Tibial artery (tissue), 4 donors: ENCODE data around the gene TWF1.

ENCODE experiments used
- DNase-seq, 2 donors: peaks; one replicate each; pipeline ENCODE4 v3.0.0-alpha.2; 2019
- H3K27ac ChIP-seq, 2 donors: fragments of 200-600 bp; sonication (generic) in 1 of 2; 1 replicate in 1 of 2; 2 replicates in 1 of 2; pipeline ENCODE4 v1.5.1; 2018 to 2019; ENCODE audit warnings: mild to moderate bottlenecking in 1 of 2
- H3K27me3 ChIP-seq, 2 donors: fragments of 200-600 bp; sonication (generic) in 1 of 2; one replicate each; pipeline versions ENCODE4 v1.5.1 to v1.6.0; 2016 to 2019
- H3K36me3 ChIP-seq, 3 donors: fragments of 200-600 bp; sonication (generic) in 2 of 3; one replicate each; pipeline ENCODE4 v1.5.1; 2016 to 2019; ENCODE audit warnings: mild to moderate bottlenecking in 2 of 3
- H3K4me1 ChIP-seq, 4 donors: fragments of 200-600 bp; sonication (generic) in 2 of 4; 1 replicate in 3 of 4; 2 replicates in 1 of 4; pipeline ENCODE4 v1.5.1; 2016 to 2019
- H3K4me3 ChIP-seq, 2 donors: fragments of 200-600 bp; sonication (generic) in 1 of 2; 1 replicate in 1 of 2; 2 replicates in 1 of 2; pipeline ENCODE4 v1.5.1; 2018 to 2019; ENCODE audit warnings: mild to moderate bottlenecking in 2 of 2
- H3K9me3 ChIP-seq, 3 donors: fragments of 200-600 bp; sonication (generic) in 1 of 3; one replicate each; pipeline ENCODE4 v1.5.1; 2016 to 2019
- intact Hi-C: fragments of 100-400 bp; cut with DNase I; formaldehyde crosslinking; loops from one replicate; pipeline ENCODE4 v1.15.0; 2023; ENCODE audit warnings: low total_unique reads
- TF ChIP-seq, protein P1 (sequence below), 2 experiments: fragments of 200-600 bp in 1 of 2; fragments of 450-650 bp in 1 of 2; IDR thresholded peaks; one replicate each; pipeline ENCODE4 v1.5.1; 2017 to 2019; ENCODE audit warnings: antibody characterized with exemption in 2 of 2, mild to moderate bottlenecking in 1 of 2, moderate library complexity in 1 of 2

TWF1 gene

DNA sequence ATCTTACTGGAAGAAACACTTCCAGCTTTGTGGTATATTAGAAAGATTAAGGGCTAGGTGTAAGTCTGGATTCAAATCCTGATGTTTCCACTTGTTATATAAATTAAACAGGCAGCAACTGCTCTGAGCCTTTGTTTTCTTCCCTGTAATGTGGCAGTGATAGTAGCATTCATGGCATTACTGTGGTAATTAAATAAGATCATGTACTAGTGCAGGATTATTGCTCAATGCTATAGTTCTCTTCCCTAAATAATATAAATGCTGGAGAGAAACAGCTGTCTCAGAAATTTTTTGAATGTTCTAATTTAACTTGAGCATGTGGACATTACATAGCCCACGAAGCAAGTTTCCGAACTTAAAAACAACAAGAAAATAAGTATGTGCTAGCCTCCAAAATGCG lies 35.1 kb upstream of the TWF1 start:
- no peak overlapping the region for H3K27ac ChIP-seq
- H3K9me3 ChIP-seq: no peaks in the 10 kb centered on the region
- TF ChIP-seq, protein P1, sequence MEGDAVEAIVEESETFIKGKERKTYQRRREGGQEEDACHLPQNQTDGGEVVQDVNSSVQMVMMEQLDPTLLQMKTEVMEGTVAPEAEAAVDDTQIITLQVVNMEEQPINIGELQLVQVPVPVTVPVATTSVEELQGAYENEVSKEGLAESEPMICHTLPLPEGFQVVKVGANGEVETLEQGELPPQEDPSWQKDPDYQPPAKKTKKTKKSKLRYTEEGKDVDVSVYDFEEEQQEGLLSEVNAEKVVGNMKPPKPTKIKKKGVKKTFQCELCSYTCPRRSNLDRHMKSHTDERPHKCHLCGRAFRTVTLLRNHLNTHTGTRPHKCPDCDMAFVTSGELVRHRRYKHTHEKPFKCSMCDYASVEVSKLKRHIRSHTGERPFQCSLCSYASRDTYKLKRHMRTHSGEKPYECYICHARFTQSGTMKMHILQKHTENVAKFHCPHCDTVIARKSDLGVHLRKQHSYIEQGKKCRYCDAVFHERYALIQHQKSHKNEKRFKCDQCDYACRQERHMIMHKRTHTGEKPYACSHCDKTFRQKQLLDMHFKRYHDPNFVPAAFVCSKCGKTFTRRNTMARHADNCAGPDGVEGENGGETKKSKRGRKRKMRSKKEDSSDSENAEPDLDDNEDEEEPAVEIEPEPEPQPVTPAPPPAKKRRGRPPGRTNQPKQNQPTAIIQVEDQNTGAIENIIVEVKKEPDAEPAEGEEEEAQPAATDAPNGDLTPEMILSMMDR (IDR thresholded peaks at IDR 0.05): no peak
- no peak overlapping the region for H3K4me3 ChIP-seq
- no peak for DNase-seq
- H3K36me3 ChIP-seq: peaks cover 0 to 3% (median 0%) of the 10 kb centered on the region in 3 donors
- intact Hi-C loops: no loop called here
- peaks cover 0 to 12% (median 6%) of the 10 kb centered on the region in 4 donors for H3K4me1 ChIP-seq
- H3K27me3 ChIP-seq: no peaks in the 10 kb centered on the region

DNA sequence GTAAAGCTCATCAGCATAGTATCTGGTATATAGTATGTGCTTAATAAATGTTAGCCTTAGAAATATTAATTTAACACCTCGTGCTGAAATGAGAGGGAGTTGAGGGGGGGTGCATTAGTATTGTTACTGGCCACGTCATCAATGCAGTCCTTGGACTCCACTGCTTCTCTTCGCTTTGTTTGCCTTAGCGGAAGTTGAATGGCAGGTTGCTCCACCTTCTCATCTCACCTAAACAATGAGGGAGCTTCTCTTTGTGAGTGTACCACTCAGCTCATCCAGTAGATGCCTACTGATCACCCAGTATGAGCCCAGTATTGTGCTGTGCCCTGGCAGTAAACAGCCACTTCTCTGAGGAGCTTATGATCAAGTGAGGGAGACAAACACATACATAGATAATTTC lies 34.2 kb upstream of the TWF1 start:
- Histone ChIP-seq H3K27me3 (no peaks in the 10 kb centered on the region), H3K27ac (no peak overlapping the region), H3K36me3 (no peaks in the 10 kb centered on the region), H3K9me3 (no peaks in the 10 kb centered on the region), H3K4me3 (no peak overlapping the region), H3K4me1 (peaks cover 0 to 15% (median 7%) of the 10 kb centered on the region in 4 donors)
- intact Hi-C loops: no loop called here
- TF ChIP-seq, protein P1 (IDR thresholded peaks at IDR 0.05): no peak
- DNase-seq: no peak

DNA sequence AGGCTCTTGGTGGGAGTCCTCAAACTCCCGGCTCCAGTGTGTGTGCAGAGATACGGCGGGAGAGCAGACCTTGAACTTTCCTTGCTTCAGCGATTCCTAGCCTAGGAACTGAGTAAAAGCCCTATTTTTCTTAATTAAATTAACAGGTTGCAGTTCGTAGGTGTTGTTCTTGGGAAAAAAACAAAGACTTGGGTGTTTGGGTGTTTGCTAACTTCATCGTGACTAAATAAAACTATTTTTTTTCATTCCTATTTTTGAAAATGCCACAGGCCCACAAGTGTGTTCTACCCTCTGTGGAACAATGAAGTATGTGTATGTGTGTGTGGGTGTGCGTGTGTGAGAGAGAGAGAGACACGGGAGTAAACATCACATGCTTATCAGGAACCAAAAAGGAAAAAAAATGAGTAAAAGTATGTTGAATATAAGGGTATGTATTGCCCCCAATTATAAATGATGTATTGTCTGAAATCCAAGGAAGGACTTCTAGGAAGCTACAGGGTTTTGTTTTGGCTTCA lies 30.4 kb upstream of the TWF1 start:
- no peak for DNase-seq
- peak overlapping the region; percentile 69 to 80 for H3K4me3 ChIP-seq
- TF ChIP-seq, protein P1 (IDR thresholded peaks at IDR 0.05): no peak
- no peaks in the 10 kb centered on the region for H3K36me3 ChIP-seq
- no peaks in the 10 kb centered on the region for H3K9me3 ChIP-seq
- peaks cover 0 to 23% (median 10%) of the 10 kb centered on the region in 4 donors for H3K4me1 ChIP-seq
- intact Hi-C loops: no loop called here
- H3K27ac ChIP-seq: peak overlapping the region; percentile 86 to 94
- no peaks in the 10 kb centered on the region for H3K27me3 ChIP-seq

DNA sequence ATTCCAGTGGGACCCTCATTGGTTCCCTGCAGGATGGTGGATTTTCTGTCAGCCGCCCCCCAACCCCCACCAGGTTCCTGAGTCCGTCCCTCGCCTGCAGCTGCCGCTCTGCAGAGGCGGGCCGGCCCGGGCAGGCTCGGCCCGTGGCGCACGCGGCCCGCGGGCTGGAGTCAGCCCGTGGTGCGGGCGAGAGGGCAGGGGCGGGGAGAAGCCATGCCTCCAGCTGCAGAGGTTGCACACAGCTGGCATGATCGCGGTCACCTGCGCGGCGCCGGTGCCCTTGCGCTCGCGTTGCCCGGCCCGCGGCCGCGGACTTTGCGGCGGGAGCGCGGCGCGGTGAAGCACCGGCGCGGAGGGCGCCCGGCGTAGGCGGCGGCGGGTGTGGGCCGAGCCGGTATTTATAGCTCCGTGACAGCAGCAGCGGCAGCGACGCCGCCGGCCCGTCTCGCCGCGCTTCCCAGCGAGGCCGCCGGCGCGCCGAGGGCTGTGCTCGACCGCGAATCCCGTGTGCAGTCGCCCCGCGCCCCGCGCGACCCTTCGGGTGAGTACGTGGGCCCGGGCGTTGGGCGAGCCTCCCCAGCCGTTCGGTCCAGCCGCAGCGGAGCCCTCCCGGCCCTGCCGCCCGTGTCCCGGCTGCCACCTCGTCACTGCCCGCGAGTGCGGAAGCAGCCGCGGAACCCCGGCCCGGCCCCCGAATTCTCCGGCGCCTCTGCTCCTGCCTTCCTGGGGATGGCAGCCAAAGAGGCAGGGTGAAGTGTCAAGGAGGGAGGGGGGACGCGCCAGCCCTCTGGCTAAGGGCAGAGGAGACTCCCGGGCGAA lies 29.7 kb upstream of the TWF1 start, which contains the start of gene TMEM117:
TSS of gene TMEM117 (plus strand) at position 426 of the 819 bp plus-strand sequence.
- Histone ChIP-seq H3K4me3 (peak within 1 kb of the TSS; percentile 69 to 80), H3K9me3 (no peaks in the 10 kb centered on the region), H3K27ac (peak within 1 kb of the TSS; percentile 86 to 94), H3K27me3 (no peaks in the 10 kb centered on the region), H3K36me3 (no peaks in the 10 kb centered on the region), H3K4me1 (peaks cover 0 to 23% (median 10%) of the 10 kb centered on the region in 4 donors)
- intact Hi-C loops: loop anchor here (2.0 kb wide), 1 partner anchor 29 kb away; the partner anchor contains the start of gene TWF1
- TF ChIP-seq, protein P1 (IDR thresholded peaks at IDR 0.05): peak in 1 of 2 experiments; percentile 16
- DNase-seq: peak; percentile 69 to 84

DNA sequence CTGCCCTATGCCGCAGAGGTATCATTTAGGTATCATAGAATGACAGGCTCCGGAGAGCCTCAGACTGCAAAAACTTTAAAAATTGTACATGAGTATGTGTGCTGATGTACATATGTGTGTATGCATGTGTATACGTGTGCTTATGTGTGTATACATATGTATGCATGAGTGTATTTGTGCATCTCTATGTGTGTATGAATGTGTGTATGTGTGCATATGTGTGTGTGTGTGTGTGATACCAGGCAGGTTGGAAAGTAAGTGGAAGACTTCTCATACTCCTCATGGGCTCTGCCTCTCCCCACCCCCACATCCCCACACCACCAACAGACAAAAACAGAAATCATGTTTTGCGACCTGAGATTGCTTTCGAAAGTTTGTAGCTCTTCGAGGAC lies 29.1 kb upstream of the TWF1 start:
- TF ChIP-seq, protein P1 (IDR thresholded peaks at IDR 0.05): no peak
- intact Hi-C loops: loop anchor here (2.0 kb wide), 1 partner anchor 28 kb away; the partner anchor contains the start of gene TWF1
- Histone ChIP-seq H3K4me3 (peak overlapping the region; percentile 69 to 80), H3K27ac (peak overlapping the region; percentile 86 to 94), H3K36me3 (no peaks in the 10 kb centered on the region), H3K27me3 (no peaks in the 10 kb centered on the region), H3K4me1 (peaks cover 0 to 23% (median 10%) of the 10 kb centered on the region in 4 donors), H3K9me3 (no peaks in the 10 kb centered on the region)
- DNase-seq: no peak
